ENCODE results near the gene NUTM2G. TPM values are rescaled to one million over a fixed set of nuclear protein-coding genes. Genes with fewer than 3 reads are reported as not detected.
A peak's percentile ranks its signal among the peaks of the same experiment; 100 is the strongest.
"Not testable (repeated sequence)": the region's sequence is repeated elsewhere in the genome, so short reads cannot be mapped to it uniquely, and the experiment has no call there.

The NUTM2G gene, protein sequence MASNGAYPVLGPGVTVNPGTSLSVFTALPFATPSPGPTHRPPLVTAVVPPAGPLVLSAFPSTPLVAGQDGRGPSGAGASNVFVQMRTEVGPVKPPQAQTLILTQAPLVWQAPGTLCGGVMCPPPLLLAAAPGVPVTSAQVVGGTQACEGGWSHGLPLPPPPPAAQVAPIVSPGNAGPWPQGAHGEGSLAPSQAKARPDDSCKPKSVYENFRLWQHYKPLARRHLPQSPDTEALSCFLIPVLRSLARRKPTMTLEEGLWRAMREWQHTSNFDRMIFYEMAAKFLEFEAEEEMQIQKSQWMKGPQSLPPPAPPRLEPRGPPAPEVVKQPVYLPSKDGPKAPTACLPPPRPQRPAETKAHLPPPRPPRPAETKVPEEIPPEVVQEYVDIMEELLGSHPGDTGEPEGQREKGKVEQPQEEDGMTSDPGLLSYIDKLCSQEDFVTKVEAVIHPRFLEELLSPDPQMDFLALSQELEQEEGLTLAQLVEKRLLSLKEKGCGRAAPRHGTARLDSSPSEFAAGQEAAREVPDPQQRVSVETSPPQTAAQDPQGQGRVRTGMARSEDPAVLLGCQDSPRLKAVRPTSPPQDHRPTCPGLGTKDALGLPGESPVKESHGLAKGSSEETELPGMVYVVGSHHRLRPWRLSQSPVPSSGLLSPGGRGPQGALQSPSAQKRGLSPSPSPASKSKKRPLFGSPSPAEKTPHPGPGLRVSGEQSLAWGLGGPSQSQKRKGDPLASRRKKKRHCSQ
- not detected in 2 replicates for total RNA-seq

DNA sequence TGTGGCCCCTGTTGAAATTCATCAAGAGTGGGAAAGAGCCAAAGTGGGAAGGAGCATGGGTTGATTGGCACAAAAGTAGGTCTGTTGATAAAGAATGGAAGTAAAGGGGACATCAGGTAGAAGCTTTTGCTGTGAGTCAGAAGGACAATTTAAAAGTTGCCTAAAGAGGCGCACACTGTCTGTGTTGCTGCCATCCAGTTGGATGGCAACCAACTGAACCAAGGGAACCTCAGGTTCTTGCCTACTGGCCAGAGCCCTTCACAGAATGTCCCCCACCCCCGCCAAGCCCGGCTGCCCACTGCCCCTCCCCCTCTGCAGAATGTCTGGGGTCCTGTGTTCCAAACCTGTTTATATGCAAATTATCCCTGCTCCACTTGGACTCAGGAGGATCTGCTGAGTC, at the start of gene NUTM2G:
NUTM2G (plus strand) TSS at position 301 of the 400 bp plus-strand sequence. CDS start 182 bp downstream, outside the sequence.
- DNase-seq = not testable (repeated sequence)

DNA sequence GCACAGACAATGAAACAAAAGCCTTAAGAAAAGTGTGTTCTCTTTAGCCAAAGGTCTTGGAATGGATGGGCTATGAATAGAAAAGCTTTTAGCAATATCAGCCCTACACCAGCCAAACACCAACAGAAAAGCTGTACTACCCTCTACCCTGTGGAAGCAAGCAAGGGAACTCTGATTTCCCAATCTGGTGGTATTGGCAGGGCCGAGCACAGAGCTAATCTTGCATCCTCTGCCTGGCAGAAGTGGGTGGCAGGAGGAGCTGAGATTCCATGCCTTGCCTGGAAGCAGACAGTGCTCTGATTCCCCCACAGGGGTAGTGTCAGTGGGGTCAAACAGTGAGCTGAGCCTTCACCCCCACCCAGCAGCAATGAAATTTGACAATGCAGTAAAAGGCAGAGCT, 44.7 kb upstream of the NUTM2G start:
- no peak for DNase-seq

DNA sequence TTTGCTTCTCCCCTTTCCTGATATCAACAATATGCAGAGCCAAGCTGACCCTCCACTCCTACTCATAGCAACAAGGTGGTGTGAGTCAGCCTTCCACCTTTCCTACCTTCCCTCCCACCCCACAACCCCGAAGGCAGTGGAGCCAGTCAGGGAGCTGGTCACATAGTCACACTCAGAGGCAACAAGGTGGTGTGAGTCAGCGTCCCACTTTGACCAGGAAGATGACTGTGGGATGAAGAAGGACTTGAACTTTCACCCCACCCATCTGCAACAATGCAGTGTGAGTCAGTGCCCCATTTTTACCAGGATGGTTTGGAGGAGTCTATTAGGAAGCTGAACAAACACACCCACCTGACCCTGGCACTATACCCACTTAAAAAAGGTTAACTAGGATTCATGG, 44.2 kb upstream of the NUTM2G start:
- peak; percentile 88 for DNase-seq

DNA sequence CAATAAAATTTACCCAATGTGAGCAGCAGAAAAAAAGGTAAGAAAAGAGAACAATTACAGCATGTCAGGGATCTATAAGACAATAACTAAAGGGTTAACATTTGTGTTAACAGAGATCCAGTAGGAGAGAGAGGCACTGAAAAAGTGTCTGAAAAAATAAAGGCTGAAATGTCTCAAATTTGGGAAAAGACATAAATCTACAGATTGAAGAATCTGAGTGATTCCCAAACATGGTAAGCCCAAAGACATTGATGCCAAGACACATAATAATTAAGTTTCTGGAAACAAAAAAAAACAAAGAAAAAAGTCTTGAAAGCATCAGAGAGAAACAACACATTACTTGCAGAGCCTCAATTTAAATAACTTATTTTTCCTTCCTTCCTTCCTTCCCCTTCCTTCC, 43.2 kb upstream of the NUTM2G start:
- DNase-seq = no peak

DNA sequence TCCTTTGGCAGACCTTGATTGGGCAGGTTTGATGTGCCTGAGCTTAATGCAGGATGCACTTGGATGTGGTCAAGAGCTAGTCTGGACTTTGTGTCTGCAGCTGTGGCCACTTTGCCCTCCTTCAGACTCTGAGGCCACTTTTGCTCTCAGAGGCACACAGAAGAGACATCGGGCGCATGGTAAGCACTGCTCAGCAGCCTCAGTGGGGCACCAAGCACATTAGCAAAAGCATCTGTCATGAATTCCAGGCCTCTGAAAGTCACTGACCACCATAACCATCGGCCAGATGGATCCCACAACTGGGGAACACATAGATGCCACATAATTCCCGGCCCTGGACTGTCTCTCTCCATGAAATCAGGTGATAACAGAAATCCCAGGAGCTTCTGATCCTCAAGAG, 40.1 kb upstream of the NUTM2G start:
- DNase-seq = no peak

DNA sequence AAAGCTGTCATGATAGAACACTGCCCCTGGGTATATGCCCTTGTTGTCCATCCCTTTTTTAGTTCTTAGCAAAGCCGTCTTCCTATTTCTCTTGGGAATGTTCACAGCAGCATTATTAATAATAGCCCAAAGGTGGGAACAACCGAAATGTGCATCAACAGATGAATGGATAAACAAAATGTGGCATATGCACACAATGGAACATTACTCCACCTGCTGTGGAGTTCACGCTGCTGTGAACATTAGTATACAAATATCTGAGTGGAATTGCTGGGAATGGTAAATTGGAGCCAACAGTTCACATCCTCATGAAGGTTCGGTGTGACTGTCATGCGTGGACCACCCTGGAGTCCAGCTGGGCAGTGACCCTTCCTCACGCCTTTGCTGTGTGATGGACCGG, 36.5 kb upstream of the NUTM2G start:
- DNase-seq = no peak

DNA sequence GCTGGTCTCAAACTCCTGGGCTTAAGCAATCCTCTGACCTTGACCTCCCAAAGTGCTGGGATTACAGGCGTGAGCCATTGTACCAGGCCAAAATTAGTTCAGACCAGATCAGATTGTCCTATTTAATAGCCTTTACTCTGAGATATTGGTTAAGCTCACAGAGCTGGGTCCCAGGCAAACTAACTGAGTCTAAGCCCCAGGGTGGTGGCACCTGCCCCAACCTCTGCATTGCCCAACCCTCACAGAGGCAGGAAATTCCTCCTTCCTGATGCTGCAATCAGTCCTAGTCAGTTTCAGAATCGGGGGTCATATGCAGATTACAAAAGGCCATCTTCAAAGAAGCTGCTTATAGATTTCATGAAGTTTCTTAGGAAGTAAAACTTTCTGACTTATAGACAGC, 28.6 kb upstream of the NUTM2G start:
- DNase-seq = not testable (repeated sequence)

DNA sequence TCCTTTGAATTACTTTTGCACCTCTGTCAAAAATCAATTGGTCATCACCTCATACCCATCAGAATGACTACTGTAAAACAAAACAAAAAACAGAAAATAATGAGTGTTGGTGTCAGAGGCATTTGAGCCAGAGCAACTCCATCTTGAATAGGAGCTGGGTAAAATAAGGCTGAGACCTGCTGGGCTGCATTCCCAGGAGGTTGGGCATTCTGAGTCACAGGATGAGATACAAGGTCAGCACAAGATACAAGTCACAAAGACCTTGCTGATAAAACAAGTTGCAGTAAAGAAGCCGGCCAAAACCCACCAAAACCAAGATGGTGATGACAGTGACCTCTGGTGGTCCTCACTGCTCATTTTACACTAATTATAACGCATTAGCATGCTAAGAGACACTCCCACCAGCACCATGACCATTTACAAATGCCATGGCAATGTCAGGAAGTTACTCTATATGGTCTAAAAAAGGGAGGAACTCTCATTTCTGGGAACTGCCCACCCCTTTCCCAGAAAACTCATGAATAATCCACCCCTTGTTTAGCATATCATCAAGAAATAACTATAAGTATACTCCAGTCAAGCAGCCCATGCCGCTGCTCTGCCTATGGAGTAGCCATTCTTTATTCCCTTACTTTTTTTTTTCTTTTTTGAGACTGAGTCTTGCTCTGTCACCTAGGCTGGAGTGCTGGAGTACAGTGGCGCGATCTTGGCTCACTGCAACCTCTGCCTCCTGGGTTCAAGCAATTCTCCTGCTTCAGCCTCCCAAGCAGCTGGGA, 23.5 kb upstream of the NUTM2G start:
- DNase-seq = peak; percentile 10

DNA sequence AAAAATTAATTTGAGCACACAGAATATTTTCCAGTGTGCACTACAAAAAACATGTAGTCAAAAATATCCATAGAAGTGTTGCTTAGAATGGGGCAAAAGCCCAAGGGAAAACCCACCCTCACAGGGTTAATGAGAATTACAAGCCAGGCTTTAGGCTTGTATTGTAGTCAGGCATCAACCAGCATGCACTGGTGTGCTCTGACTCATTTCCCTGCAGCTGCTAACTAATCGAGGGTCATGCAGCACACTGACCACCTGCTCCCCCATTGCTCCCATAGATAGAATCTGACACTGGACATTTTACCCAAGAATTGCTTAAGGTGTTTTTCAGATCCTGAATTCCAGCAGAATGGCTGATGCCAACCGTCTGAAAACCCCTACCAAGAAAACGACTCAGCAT, 20.2 kb upstream of the NUTM2G start:
- DNase-seq = not testable (repeated sequence)

DNA sequence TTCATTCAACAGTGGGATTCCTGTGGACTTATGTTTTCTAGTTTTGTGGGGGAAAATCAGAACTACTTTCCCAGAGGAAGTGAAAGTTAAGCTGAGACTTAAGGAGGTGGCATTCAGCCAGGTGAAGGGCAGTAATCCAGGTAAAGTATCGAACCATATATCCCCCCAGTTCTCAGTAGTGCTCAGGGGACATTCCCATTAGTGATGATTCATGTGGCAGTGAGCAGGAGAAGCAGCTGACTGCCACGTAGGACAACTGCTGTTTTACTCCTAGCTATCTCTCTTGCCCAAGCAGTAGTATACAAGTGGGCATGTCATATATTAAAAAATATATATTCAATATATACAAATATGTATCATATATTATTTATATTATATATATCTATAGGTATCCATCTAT, 13.1 kb upstream of the NUTM2G start:
- DNase-seq = not testable (repeated sequence)

DNA sequence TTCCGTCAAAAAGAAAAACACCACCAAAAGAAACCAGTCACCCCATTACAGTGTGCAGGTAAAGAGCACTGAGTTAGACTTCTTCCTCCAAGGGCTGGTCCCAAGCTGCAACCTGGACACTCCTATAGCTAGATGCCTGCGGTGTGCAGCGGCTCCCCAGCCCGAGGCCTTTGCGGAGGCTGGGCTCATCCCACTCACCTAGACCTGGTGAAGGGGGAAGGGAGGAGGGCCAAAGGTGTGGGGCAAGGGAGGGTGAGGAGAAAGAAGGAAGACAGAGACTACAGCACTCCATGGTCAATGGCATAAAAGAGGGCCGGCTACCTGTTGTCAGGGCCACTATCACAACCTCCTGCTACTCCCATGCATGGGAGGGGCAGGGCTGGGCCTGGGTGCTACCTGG, 12.1 kb upstream of the NUTM2G start:
- DNase-seq = not testable (repeated sequence)

DNA sequence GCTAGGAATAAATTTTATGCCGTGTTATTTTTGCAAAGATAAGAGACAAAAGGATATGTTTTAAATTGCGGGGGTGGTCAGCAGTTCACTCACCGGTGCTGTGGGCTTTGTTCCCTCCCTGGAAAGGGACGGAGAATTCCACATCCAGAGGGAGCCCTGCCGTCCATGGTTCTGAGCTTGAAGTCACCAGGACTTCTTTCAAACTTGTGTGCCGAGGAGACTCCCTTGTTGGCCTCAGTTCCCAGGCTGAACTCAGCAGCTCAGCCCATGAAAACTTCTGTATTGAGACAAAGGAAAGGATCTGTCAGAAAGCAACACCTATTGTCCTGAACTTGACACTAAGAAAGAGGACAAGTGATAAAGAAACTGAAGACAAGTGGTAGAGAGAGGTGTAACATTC, 10.1 kb upstream of the NUTM2G start:
- DNase-seq = peak; percentile 4

DNA sequence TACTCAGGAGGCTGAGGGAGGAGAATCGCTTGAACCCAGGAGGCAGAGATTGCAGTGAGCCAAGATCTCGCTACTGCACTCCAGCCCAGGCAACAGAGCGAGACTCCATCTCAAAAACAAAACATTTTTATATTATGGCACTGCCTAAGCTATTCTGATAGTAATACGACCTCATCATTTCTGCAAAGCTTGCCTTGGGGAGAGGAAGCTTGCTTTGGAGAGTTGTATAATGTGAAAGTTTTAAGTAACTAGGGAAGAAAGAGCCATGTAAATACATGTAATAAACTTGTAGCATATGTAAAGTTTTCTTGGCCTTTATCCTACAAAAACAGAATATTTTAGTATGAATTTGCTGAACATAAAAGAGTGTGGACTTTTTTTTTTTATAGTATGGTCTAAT, 7.8 kb upstream of the NUTM2G start:
- not testable (repeated sequence) for DNase-seq

DNA sequence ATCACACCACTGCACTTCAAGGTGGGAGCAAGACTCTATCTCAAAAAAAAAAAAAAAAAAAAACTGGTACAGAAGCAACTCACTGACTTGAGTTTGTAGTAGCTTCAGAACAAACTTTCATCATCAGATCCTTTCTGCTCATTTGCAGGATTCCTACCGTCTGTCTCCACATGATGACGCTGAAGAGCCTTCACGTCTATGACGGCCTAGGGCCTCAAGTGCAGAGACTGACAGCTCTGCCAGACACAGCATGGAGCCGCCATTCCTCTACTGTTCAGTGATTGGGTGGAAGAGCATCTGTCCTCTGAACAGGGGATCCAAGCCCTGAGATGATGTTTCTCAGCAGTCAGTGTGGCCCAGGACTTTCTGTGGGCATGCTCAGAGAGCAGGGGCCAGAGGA, 3.1 kb upstream of the NUTM2G start:
- not testable (repeated sequence) for DNase-seq

DNA sequence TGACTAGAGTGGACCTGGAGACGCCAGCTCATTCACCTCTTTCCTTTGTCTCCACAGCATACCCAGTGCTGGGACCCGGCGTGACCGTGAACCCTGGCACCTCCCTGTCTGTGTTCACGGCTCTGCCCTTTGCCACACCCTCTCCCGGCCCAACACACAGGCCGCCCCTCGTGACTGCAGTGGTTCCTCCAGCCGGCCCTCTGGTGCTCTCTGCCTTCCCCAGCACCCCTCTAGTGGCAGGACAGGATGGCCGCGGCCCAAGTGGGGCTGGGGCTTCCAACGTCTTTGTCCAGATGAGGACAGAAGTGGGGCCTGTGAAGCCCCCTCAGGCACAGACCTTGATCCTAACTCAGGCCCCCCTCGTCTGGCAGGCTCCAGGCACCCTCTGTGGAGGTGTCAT, 3.0 kb downstream of the NUTM2G start:
- not testable (repeated sequence) for DNase-seq

DNA sequence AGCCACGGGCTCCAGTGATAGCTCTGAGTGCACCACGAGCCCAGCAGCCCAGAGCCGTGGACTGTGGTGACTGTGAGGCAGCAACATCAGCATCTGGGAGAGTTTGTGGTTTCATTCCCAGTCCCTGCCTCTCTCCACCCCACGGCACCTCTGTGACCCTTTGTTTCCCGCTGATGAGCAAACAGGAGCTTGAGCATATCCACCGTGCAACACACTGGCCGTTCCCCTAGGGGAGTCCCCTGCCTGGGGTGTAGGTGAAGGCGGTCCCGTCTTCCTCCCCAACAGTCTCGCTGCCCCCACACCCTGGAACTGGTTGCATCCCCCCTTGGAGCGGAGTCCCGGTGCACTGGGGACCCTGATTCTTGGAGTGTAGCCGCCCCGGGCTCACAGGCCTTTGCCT, 5.5 kb downstream of the NUTM2G start:
- not testable (repeated sequence) for DNase-seq

DNA sequence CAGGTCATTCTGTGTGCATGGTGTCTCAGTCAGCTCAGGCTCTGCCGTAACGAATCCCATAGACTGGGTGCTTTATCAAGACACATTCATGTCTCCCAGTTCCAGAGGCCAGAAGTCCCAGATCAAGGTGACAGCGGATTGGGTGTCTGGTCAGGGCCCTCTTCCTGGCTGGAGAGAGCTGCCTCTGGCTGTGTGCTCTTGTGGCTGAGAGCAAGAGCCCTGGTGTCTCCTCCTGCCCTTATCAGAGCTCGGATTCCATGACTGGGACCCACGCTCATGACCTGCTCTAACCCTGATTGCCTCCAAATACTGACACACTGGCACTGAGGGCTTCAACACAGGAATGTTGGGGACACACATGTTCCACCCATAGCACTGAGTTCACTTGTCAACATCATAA, 6.1 kb downstream of the NUTM2G start:
- not testable (repeated sequence) for DNase-seq

DNA sequence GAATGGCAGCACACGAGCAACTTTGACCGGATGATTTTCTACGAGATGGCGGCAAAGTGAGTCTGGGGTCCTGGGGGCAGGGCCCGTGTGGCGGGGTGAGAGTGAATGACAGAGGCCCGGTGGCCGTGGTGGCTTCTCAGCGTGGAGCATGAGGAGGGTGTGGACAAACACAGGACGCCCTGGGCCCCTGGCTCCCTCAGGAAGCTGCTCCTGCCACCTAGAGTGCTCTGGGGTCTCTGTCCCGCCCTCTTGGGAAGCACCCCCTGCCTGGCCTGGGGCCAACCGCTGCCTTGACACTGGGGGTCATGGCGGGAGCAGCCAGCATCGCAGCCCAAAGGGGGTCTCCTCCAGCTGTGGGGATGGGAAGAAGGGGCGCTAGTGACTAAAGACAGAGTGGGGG, 6.8 kb downstream of the NUTM2G start:
- not testable (repeated sequence) for DNase-seq

DNA sequence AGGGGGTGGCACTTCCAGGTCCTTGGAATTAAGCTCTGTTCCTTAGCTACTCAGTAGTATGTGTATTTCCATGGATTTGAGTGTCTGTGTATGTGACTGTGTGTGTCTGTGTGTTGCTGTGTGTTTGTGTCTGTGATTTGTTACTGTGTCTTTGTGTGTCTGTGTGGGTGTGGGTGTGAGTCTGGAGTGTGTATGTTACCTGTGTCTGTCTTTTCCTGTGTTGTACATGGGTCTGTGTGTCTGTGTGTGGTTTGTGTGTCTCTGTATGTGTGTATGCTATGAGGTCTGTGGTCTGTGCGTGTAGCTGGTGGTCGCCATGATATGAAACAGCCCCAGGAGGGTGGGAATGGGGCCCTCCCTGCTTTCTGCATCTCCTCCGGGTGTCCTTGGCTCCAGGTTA, 8.8 kb downstream of the NUTM2G start:
- not testable (repeated sequence) for DNase-seq

DNA sequence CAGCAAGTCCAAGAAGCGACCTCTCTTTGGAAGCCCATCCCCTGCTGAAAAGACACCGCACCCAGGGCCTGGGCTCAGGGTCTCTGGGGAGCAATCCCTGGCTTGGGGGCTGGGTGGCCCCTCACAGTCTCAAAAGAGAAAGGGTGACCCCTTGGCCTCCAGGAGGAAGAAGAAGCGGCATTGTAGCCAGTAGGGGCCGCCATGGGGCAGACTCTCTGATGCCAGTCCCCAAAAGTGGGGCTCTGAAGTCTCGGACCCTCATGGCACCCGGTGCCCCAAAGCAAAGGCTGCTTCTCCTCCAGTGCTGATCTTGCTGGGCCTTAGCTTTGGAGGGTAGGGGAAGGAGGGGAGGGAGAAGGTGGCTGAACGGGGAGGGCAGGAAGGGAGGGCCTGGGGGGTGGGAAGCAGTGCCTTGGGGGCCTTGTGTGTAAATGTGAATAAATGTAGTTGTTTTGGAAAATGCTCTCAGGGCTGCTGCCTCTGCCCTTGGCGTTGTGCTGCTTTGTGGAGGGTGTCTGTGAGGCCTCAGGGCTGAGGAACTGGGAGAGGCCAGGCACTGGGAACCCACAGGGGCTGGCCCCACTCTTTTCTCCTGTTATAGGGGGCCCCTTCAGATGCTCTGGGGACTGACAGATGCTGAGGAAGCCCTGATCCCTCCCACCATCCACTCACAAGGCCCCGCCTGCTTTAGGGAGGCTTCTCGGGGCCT, 10.5 kb downstream of the NUTM2G start:
- not testable (repeated sequence) for DNase-seq

DNA sequence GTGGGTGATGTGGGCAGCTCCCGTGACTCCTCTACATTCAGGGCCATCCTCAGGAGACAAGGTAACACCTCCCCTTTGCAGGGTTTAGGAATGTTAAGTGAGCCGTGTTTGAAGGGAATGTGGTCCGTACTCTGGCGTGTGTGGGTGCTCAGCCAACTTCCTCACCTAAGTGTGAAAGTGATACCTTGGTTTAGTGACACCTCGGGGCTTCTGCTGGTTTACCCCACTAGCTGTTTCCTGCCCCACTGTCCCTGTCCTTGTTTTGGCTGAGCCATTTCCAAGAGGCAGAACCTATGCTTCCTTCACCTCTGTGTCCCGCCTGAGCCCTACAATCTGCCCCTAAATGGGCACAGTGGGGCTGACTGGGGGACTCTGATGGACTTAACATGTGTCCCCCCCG, 12.3 kb downstream of the NUTM2G start:
- not testable (repeated sequence) for DNase-seq

DNA sequence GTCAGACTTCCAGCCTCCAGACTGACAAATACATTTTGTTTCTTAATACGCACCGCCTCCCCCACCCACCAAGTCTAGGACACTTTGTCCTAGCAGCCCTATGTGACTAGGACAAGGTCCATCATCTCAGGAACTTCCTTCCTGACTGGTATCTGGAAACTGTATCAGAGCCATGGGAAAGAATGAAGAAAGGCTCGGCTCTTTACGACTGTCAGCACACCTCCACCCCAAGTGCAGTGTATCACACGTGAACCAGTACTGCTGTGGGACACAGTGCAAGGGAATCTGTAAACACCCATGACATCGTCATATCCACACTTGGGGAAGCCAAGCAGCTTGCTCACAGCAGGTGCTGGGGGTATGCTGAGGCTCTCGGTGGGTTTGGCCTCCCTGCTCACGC, 13.0 kb downstream of the NUTM2G start:
- not testable (repeated sequence) for DNase-seq
